HUES48 (cell line): Measurements from ENCODE around the gene TEAD1.
"Not testable (repeated sequence)": the region's sequence is repeated elsewhere in the genome, so short reads cannot be mapped to it uniquely, and the experiment has no call there.

Source experiments
- H3K27ac ChIP-seq: one replicate; pipeline ENCODE4 v1.7.0; 2013; ENCODE audit warnings: low read depth, low read length, inconsistent platforms
- H3K27me3 ChIP-seq: 2 replicates; pipeline ENCODE4 v1.6.1; 2013; ENCODE audit warnings: mild to moderate bottlenecking, low read length; ENCODE audit not compliant: control insufficient read depth, insufficient read depth
- H3K36me3 ChIP-seq: 2 replicates; pipeline ENCODE4 v1.6.1; 2013; ENCODE audit warnings: low read length; ENCODE audit not compliant: control insufficient read depth, insufficient read depth
- H3K4me1 ChIP-seq: 2 replicates; pipeline ENCODE4 v1.6.1; 2013; ENCODE audit warnings: mild to moderate bottlenecking, low read length; ENCODE audit not compliant: control insufficient read depth, insufficient read depth
- H3K4me3 ChIP-seq: 2 replicates; pipeline ENCODE4 v1.5.1; 2013; ENCODE audit warnings: mild to moderate bottlenecking, low read depth, low read length
- H3K9ac ChIP-seq: 2 replicates; pipeline ENCODE4 v1.6.1; 2013; ENCODE audit warnings: mild to moderate bottlenecking, low read depth, low read length, moderate library complexity
- H3K9me3 ChIP-seq: 2 replicates; pipeline ENCODE4 v1.6.1; 2013; ENCODE audit warnings: low read length; ENCODE audit not compliant: control insufficient read depth, insufficient read depth

Gene TEAD1

DNA sequence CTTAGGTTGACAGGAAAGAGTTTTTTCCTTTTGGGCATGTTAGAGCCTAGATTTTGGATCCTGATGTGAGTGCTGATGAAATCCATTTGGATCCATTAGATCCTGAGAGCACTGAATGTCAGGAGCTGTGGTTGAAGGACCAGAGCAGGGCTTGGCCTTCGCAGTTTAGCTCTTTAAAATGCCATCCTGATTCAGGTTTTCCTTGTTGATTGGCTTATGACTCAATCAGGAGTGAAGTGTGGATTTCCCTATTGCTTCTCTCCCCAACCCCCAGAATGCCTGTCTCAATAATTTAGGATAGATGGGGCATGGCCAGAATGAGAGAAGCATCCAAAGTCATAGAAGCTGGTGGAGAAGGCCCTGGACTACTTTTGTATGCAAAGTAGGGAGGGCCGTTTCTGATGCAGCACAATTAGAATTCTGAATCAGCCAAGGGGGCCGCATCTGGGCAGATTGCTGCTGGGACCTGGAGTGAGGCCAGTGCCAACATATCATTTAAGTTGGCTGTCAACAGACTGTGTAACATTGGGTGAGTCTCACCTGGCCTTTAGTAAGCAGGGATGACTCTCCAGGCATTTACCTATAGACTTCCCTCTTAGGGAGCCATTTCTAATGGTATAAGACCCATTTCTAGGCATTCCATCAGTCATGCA lies 80.5 kb downstream of the TEAD1 start:
- no peak overlapping the region for H3K27ac ChIP-seq
- H3K4me3 ChIP-seq, result no peak overlapping the region
- no peak overlapping the region for H3K9ac ChIP-seq
- H3K27me3 ChIP-seq, result no peaks in the 10 kb centered on the region
- H3K9me3 ChIP-seq, result no peaks in the 10 kb centered on the region
- H3K4me1 ChIP-seq, result peaks cover 56% of the 10 kb centered on the region
- no peaks in the 10 kb centered on the region for H3K36me3 ChIP-seq

DNA sequence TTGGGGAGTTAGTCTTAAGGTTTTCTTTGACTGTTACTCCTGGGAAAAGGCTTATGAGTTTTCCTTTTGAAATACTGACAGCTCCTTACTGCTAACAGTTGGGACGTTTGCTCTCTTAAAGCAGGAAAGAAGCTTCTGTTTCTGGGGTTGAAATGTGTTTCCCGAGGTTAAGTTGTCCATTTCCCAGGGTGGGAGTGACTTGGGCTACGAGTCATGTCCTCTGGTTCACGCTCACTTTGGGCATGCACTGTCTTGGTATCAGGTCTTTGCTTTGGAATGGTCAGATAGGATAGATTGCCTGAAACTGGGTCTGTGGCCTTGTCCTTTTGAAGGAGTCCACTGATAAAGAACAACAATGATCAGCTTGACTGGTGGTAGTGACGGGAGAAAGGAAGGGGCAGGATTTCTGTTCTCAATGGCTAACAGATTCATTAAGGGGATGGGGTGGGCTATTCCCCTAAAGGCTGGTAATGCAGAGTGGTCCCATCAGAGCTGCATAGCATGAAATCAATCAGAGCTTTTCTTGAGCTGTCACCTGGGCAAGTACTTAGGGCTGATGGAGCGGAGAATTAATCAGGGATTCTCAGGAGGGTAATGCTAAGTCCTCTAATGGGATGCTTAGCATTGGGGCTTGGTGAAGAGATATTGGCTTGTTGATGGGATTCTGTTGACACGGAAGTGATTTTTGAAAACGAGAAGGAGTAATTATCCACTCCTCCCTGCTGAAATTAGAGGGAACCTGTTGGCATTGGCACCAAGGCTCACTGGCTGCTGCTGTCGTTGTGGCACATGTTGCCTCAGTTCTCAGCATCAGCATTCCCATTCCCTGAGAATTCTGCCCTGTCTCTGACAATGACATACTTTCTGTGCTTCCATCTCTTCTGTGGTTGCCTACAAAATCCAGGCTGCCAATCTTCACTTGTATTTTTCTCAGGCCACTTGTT lies 81.6 kb downstream of the TEAD1 start:
- Histone ChIP-seq H3K4me3 (no peak overlapping the region), H3K9ac (no peak overlapping the region), H3K27ac (no peak overlapping the region), H3K9me3 (no peaks in the 10 kb centered on the region), H3K36me3 (no peaks in the 10 kb centered on the region), H3K27me3 (no peaks in the 10 kb centered on the region), H3K4me1 (peaks cover 54% of the 10 kb centered on the region)

DNA sequence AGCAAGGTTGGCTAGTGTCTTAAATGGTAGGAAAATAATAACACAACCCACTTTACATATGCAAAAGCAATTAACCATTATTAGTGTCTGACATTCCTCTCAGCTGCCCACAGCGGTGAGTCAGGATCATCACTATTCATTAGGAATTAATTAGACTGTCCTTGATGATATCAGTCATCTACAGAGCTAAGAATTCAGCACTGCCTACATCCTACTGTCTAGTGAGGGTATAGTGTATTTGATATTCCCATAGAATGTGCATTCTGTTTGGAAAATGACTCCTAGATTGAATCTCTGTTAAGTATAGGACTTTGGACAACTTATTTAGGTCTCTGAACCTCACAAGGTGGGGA lies 82.2 kb downstream of the TEAD1 start:
- Histone ChIP-seq H3K4me3 (no peak overlapping the region), H3K27me3 (no peaks in the 10 kb centered on the region), H3K36me3 (no peaks in the 10 kb centered on the region), H3K4me1 (peaks cover 56% of the 10 kb centered on the region), H3K9ac (no peak overlapping the region), H3K27ac (no peak overlapping the region), H3K9me3 (no peaks in the 10 kb centered on the region)

DNA sequence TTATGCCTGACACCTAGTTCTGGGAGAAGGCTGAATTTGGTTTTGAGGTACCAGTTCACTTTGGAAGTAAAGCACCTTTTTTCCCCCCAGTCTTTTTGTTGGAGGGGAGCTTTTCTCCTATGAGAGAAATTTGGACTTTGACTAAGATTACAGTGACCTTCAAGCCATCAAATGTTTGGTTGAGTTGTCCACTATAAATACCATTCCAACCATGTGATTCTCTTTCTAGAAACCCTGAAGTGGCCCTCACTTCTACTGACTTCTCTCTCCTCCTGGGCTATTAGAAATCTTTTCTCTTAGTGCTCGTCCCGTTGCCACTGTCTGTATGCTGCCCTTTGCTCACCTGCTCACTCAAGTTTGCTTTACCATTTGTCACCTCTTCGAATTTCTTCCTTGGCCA lies 82.6 kb downstream of the TEAD1 start:
- H3K36me3 ChIP-seq, result no peaks in the 10 kb centered on the region
- no peaks in the 10 kb centered on the region for H3K9me3 ChIP-seq
- peaks cover 55% of the 10 kb centered on the region for H3K4me1 ChIP-seq
- no peaks in the 10 kb centered on the region for H3K27me3 ChIP-seq
- H3K4me3 ChIP-seq, result no peak overlapping the region
- no peak overlapping the region for H3K27ac ChIP-seq
- no peak overlapping the region for H3K9ac ChIP-seq

DNA sequence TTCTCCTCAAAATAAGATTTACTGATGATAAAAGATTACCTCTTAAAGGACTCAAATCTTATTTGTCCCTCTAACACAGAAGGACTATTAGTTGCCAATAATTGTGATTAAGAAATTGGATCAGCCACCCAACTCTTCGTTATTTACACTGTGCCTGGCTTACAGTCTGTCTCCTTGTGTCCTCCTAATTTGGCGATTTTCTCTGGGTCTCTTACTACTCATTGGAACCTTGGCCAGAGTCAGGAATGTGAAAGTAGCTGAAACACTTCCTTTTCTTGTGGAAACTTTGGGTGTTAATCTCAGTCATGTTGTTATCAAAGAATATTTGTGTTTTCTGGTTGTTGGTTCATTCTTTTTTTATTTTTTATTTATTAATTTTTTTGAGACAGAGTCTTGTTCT lies 83.2 kb downstream of the TEAD1 start:
- H3K27ac ChIP-seq, result no peak overlapping the region
- no peak overlapping the region for H3K4me3 ChIP-seq
- H3K36me3 ChIP-seq, result no peaks in the 10 kb centered on the region
- H3K9ac ChIP-seq, result no peak overlapping the region
- no peaks in the 10 kb centered on the region for H3K27me3 ChIP-seq
- H3K4me1 ChIP-seq, result peaks cover 50% of the 10 kb centered on the region
- H3K9me3 ChIP-seq, result no peaks in the 10 kb centered on the region

DNA sequence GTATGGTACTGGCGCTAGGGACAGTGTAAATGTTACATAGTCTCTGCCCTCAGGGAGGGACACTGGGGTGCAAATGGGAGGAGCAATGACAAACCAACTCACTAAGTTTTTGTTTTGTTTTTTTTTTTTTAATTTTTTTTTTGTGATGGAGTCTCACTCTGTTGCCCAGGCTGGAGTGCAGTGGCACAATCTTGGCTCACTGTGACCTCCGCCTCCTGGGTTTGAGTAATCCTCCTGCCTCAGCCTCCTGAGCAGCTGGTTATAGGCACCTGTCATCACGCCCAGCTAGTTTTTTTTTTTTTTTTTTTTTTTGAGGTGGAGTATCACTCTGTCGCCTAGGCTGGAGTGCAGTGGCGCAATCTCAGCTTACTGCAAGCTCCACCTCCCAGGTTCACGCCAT lies 83.9 kb downstream of the TEAD1 start:
- peaks cover 48% of the 10 kb centered on the region for H3K4me1 ChIP-seq

DNA sequence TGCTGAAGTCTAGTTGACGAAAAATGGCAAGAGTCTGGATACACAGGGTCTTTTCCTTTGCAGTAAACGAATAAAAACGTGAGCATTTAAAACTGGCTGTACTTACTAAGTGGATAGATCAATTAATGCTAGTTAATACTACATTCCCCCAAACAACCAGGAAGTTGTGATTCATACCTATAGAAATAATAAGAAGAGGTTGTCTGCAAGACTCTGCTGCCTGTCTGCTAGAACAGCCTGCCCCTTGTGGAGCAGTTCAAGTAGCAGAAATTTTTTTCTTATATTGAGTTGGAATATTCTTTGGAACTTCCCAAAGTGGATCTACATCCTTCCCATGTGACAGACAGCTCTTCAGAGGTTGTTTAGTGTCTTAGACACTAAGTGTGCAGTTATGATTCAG lies 86.8 kb downstream of the TEAD1 start:
- H3K27ac ChIP-seq, result no peak overlapping the region
- no peaks in the 10 kb centered on the region for H3K27me3 ChIP-seq
- no peak overlapping the region for H3K4me3 ChIP-seq
- no peak overlapping the region for H3K9ac ChIP-seq
- H3K36me3 ChIP-seq, result peaks cover 22% of the 10 kb centered on the region; the same call in 1 of the 2 replicates
- no peaks in the 10 kb centered on the region for H3K9me3 ChIP-seq
- peaks cover 22% of the 10 kb centered on the region for H3K4me1 ChIP-seq

More for the DNA sequence above, 83.9 kb downstream of the TEAD1 start:
- H3K27ac ChIP-seq, H3K4me3 ChIP-seq, H3K27me3 ChIP-seq, H3K36me3 ChIP-seq, H3K9ac ChIP-seq, H3K9me3 ChIP-seq: not testable (repeated sequence)

DNA sequence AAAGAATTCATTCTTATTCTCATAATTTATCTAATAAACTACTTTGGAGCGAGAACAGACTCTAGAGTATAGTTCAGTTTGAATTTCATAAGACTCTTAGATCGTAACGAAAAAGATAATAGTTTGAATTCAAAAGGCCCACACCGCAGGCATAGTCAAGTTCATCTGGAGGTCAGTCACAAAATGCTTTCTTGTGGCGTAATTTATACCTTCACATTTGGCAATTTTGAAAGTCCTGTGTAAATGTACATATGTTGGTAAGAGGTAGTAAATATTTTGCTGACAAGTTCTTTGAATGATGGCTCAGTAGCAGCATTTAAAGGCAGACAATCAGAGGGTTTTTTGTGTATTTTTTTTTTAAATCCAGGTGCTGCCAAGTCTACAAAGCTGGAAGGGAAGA lies 88.1 kb downstream of the TEAD1 start:
- Histone ChIP-seq H3K9ac (no peak overlapping the region), H3K4me1 (peaks cover 13% of the 10 kb centered on the region), H3K9me3 (no peaks in the 10 kb centered on the region), H3K36me3 (peaks cover 29% of the 10 kb centered on the region; the same call in 1 of the 2 replicates), H3K4me3 (no peak overlapping the region), H3K27me3 (no peaks in the 10 kb centered on the region), H3K27ac (no peak overlapping the region)

DNA sequence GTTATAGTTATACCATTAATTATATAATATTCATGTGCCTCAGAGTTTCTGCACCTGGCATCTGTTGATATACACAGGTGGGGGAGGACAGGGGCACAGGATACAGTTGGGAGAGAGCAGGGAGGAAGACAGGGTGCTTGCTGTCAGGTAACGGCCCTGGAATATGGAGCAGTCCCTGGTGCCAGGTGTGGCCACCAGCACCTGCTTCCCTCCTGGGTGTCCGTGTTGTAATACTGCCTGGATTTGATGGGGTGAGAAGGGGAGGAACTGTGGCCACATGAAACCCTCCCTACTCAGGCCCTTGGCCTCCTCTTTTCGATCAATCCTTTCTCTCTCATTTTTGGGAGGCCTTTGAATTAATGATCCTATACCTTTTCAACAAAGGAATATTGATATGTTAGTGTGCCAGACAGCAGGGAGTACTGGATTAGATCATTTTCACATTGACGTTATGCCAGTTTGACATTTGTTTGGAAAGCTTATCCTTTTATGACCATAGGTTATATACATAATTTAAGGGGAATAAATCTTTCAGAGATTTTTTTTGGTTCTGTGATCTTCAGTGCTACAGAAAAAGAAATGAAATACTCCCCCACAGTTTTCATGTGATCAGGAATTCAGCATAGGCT lies 88.6 kb downstream of the TEAD1 start:
- Histone ChIP-seq H3K9ac (no peak overlapping the region), H3K4me3 (no peak overlapping the region), H3K27ac (no peak overlapping the region)

DNA sequence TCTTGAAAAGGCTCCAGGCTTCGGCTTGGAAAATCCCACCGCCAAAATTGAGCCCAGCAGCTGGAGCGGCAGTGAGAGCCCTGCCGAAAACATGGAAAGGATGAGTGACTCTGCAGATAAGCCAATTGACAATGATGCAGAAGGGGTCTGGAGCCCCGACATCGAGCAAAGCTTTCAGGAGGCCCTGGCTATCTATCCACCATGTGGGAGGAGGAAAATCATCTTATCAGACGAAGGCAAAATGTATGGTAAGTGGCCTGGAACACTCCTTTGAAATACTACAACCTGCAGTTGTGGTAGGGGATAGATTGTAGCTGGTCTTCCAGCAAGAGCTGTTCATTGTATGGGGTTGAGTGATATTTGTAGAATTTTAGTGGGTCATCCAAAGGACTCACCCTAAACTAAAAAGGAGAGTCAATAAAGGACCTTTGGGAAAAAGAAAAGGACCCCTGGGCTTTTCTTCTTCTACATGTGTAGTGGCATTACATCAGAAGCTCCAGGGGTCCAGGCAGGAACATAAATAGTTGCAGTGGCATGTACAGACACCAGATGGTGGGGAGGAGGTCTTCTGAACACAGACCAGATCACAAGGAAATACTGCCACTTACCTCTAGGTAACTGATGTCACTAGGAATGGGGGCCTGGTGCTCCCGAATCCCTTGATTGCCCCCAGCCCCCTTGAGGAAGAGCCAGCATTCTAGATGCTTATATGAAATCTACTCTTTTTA lies 90.1 kb downstream of the TEAD1 start:
- no peak overlapping the region for H3K9ac ChIP-seq
- no peaks in the 10 kb centered on the region for H3K9me3 ChIP-seq
- H3K27ac ChIP-seq, result no peak overlapping the region
- H3K4me1 ChIP-seq, result peaks cover 13% of the 10 kb centered on the region
- H3K27me3 ChIP-seq, result no peaks in the 10 kb centered on the region
- no peak overlapping the region for H3K4me3 ChIP-seq
- peaks cover 32% of the 10 kb centered on the region; the same call in 1 of the 2 replicates for H3K36me3 ChIP-seq

More for the DNA sequence above, 88.6 kb downstream of the TEAD1 start:
- Histone ChIP-seq H3K27me3 (no peaks in the 10 kb centered on the region), H3K4me1 (peaks cover 12% of the 10 kb centered on the region; the same call in 1 of the 2 replicates), H3K9me3 (no peaks in the 10 kb centered on the region), H3K36me3 (peaks cover 29% of the 10 kb centered on the region; the same call in 1 of the 2 replicates)
